ENCODE measurements around the gene CCDC178.

The CCDC178 gene

GRCh38 chr18:32909798-32910561, 530.5 kb downstream of the CCDC178 start:
- DNase-seq: peak in 1 of 2 donors; percentile 19

- no peak for DNase-seq
Measured at GRCh38 chr18:32908424-32908805, 532.1 kb downstream of the CCDC178 start.

DNA sequence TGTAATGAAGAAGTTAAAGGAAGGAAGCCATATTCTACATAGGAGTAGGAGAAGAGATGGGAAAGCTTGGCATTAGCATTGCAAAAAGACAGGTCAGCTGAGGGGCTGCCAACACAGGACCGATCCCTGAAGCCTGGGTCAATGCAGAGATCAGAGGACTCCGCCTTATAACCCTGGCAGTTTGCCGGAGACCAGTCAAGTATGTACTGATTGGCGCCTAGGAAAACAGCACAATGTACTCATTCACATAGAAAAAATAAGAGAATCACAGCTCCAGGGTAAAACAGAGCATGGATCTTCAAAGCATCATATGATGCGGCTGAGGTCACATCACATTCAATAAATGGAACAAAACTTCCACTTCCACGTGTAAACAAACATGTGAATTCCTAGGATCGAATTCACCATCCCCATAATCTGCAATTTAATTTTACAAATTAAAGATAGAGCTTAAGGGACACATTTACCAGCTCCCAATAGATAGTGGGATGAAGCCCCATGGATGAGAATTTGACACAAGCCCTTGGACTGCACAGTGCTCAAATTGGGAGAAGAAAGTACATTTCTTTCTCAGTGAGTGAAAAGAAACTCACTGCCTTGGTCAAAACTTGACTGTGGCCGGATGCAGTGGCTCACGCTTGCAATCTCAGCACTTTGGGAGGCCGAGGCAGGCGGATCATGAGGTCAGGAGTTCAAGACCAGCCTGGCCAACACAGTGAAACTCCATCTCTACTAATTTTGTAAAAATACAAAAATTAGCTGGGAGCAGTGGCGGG, 532.7 kb downstream of the CCDC178 start:
- no peak for DNase-seq

- no peak for DNase-seq
Measured at GRCh38 chr18:32907311-32907585, 533.3 kb downstream of the CCDC178 start.

- no peak for DNase-seq
Measured at GRCh38 chr18:32906506-32907310, 533.8 kb downstream of the CCDC178 start.

DNA sequence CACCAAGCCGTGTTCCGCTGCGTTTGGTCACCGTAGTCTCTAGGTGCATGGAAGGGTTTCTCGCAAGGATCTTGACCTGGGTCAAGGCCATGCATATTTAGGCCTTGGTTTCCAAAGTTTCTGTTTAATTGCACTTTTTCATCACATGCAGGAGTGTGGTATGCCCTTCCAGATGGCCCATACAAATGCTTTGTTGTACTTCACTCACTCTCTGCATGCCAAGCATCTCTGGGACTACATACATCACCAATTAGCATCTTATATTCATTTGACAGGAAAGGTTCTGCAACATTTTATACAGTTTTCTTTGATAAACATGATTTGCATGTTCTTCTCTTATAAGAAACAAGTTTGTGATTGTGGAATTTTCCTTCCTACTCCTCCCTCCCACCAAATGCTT, 534.9 kb downstream of the CCDC178 start:
- no peak for DNase-seq

GRCh38 chr18:32902568-32903330, 537.8 kb downstream of the CCDC178 start:
- no peak for DNase-seq

DNA sequence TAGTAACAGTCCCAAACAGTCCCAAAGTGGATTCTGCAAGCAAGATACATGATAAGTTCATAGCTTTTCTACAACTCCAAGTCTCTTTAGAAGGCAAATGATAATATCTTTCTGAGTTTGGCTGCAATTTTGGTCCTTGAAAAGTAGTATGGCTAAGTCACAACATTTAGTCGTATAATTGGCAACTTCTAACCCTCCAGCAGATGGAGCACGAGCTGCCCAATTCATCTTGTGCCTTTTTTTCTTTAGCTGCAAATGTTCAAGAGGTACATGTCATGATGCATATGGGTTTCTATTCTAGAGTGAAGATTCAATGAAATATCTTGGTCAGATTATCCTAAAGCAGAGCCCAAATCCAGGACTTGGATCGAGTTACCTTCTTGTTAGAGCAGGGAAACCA, 540.7 kb downstream of the CCDC178 start:
- DNase-seq: no peak

- DNase-seq: no peak
Measured at GRCh38 chr18:32896776-32897547, 543.6 kb downstream of the CCDC178 start.

DNA sequence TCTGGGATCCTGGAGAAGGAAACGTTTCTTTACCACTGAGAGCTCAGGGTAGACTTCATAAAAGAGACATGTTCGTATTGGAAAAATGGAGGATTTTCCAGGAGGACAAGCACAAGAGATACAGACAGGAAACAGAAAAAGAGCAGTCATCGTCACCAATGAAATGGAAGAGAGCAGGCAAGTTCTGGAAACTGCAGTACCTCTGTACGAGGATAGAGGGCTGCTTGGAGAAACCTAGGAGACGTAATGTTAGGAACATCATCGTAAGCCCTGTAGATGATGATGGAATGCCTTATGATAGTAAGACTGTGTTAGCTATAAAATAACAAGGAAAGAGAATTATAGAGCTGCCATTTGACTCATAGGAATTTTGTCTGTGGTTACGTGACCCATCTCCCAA, 546.6 kb downstream of the CCDC178 start:
- no peak for DNase-seq

DNA sequence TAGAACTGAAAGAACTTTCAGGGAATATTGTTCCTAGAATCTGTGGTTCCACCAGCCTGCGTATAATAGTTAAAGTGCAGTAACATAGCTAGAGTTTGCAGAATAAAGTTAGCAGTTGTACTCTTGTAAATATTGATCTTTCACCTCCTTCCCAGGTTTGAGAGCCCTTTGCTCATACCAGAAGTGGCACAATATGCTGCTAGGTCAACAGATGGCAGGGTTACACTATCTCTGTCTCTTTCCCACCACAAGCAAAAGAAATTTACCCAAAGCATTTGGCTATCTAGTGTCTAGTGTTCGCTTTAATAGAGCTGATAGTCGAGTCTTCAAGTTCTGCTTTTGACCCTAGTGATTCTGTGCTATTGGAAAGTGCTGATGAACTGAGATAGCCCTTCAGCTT, 548.7 kb downstream of the CCDC178 start:
- no peak for DNase-seq

DNA sequence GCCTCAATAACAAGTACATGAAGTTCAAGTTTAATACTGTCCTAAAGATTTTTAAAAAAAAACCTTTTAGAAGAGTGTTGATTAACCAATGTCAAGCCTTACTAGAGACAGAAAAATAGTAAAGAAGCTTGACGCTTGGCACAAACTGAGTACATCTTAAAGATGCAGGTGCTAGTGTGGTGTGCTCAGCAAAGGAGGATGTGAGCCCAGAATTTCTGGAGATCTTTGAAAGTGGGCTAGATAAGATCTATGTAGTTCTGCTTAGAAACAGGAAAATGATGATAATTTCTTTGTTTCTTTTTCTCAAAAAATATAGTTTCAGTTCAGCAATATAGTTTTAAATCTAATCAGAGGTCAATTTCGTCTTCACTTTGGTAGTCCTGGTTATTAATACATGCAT, 549.4 kb downstream of the CCDC178 start:
- DNase-seq: no peak

- no peak for DNase-seq
Measured at GRCh38 chr18:32889615-32890593, 550.6 kb downstream of the CCDC178 start.

DNA sequence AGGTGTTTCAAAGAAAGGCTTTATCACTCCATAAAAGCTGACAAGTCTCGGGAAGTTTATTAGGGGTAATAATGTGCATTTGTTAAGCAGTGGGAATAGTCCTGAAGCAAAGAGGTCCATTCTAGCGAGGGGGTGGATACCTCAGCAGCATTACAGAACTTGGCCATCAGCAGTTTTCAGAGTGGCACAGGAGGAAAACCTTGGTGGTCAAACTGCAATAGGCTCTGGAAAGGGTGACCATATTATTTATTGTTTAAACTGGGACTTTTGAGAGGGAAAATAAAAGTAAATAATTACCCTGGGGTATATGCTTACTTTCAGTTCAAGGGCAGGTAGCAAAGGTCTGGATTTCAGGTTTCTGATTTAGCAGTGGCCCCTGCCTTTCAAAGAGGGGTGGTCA, 552.2 kb downstream of the CCDC178 start:
- DNase-seq: no peak
